IMR-90 (cell line): Measurements from ENCODE around the gene CD38. TPM values are rescaled to one million over a fixed set of nuclear protein-coding genes. Genes with fewer than 3 reads are reported as not detected.

Source experiments
- ATAC-seq: fragments of 200-7000 bp; cut with Tn5 transposase; 2 replicates; pipeline ENCODE4 v1.9.1; 2020; ENCODE audit warnings: low read depth, mild to moderate bottlenecking, moderate library complexity
- BruUV-seq: library from RNA; stranded (reverse); fragments of 400-500 nt; replicated peaks from 2 replicates; lab custom pipeline; 2021; lab: Mats Ljungman, UMichigan
- CTCF ChIA-PET: fragments of 300-600 bp; formaldehyde crosslinking; extraction: SDS; loops from one replicate; lab custom pipeline; 2021; ENCODE audit warnings: antibody characterized with exemption; lab: Yijun Ruan, JAX
- POLR2A ChIA-PET: fragments of 300-600 bp; sonication (Branson Sonifier 250); formaldehyde crosslinking; loops from one replicate; lab custom pipeline; 2022; ENCODE audit warnings: antibody characterized with exemption; ENCODE audit not compliant: unreplicated experiment; lab: Charles Lee
- DNase-seq: peaks from one replicate; pipeline ENCODE4 v3.0.0; 2013
- H2AFZ ChIP-seq: replicated peaks from 2 replicates; pipeline ENCODE3; 2013; ENCODE audit warnings: low read length, mild to moderate bottlenecking; ENCODE audit not compliant: poor library complexity
- H2AK5ac ChIP-seq: 2 replicates; pipeline ENCODE4 v1.6.1; 2013; ENCODE audit warnings: low read depth, low read length, inconsistent platforms
- H2AK9ac ChIP-seq: replicated peaks from 2 replicates; pipeline ENCODE3; 2013; ENCODE audit warnings: mild to moderate bottlenecking, low read depth, low read length, moderate library complexity; ENCODE audit not compliant: poor library complexity
- H2BK120ac ChIP-seq: 2 replicates; pipeline ENCODE4 v1.6.1; 2013; ENCODE audit warnings: low read depth, low read length, inconsistent platforms
- H2BK15ac ChIP-seq: 3 replicates; pipeline ENCODE4 v1.6.1; 2013; ENCODE audit warnings: low read depth, low read length, inconsistent platforms
- H2BK20ac ChIP-seq: 2 replicates; pipeline ENCODE4 v1.6.1; 2013; ENCODE audit warnings: low read depth, mild to moderate bottlenecking, inconsistent platforms, low read length, moderate library complexity
- H2BK5ac ChIP-seq: 2 replicates; pipeline ENCODE4 v1.6.1; 2013; ENCODE audit warnings: mild to moderate bottlenecking, low read depth, low read length, inconsistent platforms; ENCODE audit not compliant: poor library complexity, severe bottlenecking
- H3K14ac ChIP-seq: replicated peaks from 2 replicates; pipeline ENCODE4 v1.6.1; 2013; ENCODE audit warnings: low read depth, low read length, inconsistent platforms
- H3K18ac ChIP-seq: 2 replicates; pipeline ENCODE4 v1.6.1; 2013; ENCODE audit warnings: low read depth, low read length, control low read depth
- H3K23ac ChIP-seq: 2 replicates; pipeline ENCODE4 v1.6.1; 2013; ENCODE audit warnings: low read depth, low read length, inconsistent platforms
- H3K27ac ChIP-seq: 2 replicates; pipeline ENCODE4 v1.5.1; 2013; ENCODE audit warnings: mild to moderate bottlenecking, control low read depth, low read length; ENCODE audit not compliant: insufficient read depth
- H3K27me3 ChIP-seq: 2 replicates; pipeline ENCODE4 v1.6.1; 2013; ENCODE audit warnings: low read length; ENCODE audit not compliant: control insufficient read depth, insufficient read depth
- H3K36me3 ChIP-seq: 2 replicates; pipeline ENCODE4 v1.6.1; 2013; ENCODE audit warnings: low read length, mixed read lengths; ENCODE audit not compliant: control insufficient read depth, insufficient read depth
- H3K4ac ChIP-seq: 2 replicates; pipeline ENCODE4 v1.6.1; 2013; ENCODE audit warnings: low read depth, low read length, inconsistent platforms
- H3K4me1 ChIP-seq: 2 replicates; pipeline ENCODE4 v1.6.1; 2013; ENCODE audit warnings: low read length, mixed read lengths; ENCODE audit not compliant: control insufficient read depth, insufficient read depth
- H3K4me2 ChIP-seq: 2 replicates; pipeline ENCODE4 v1.6.1; 2013; ENCODE audit warnings: low read depth, mild to moderate bottlenecking, control low read depth, low read length, moderate library complexity
- H3K4me3 ChIP-seq: 2 replicates; pipeline ENCODE4 v1.5.1; 2013; ENCODE audit warnings: low read depth, mild to moderate bottlenecking, control low read depth, low read length, moderate library complexity; ENCODE audit not compliant: insufficient read depth
- H3K56ac ChIP-seq: 2 replicates; pipeline ENCODE4 v1.6.1; 2013; ENCODE audit warnings: low read length, inconsistent platforms; ENCODE audit not compliant: insufficient read depth; ENCODE audit errors: extremely low read depth
- H3K79me1 ChIP-seq, 2 experiments: 2 replicates each; pipeline ENCODE4 v1.6.1; 2013; ENCODE audit warnings: low read length in 2 of 2, inconsistent platforms in 1 of 2, low read depth in 1 of 2
- H3K9ac ChIP-seq: 2 replicates; pipeline ENCODE4 v1.6.1; 2013; ENCODE audit warnings: low read depth, low read length, control low read depth
- H3K9me1 ChIP-seq: 2 replicates; pipeline ENCODE4 v1.6.1; 2013; ENCODE audit warnings: low read length, inconsistent platforms; ENCODE audit not compliant: insufficient read depth
- H3K9me3 ChIP-seq: 2 replicates; pipeline ENCODE4 v1.6.1; 2013; ENCODE audit warnings: low read length; ENCODE audit not compliant: control insufficient read depth, insufficient read depth
- H4K20me1 ChIP-seq: 2 replicates; pipeline ENCODE4 v1.6.1; 2013; ENCODE audit warnings: low read length, inconsistent platforms; ENCODE audit not compliant: insufficient read depth
- H4K5ac ChIP-seq: 2 replicates; pipeline ENCODE4 v1.6.1; 2013; ENCODE audit warnings: mild to moderate bottlenecking, low read depth, low read length, control low read depth
- H4K8ac ChIP-seq, 2 experiments: 2 replicates each; pipeline ENCODE4 v1.6.1; 2013; ENCODE audit warnings: low read depth in 2 of 2, low read length in 2 of 2, control low read depth in 1 of 2, inconsistent platforms in 1 of 2
- H4K91ac ChIP-seq: 2 replicates; pipeline ENCODE4 v1.6.1; 2013; ENCODE audit warnings: low read depth, low read length, inconsistent platforms; ENCODE audit not compliant: insufficient read depth
- BHLHE40 ChIP-seq: fragments of 150-350 bp; IDR thresholded peaks from 2 replicates; pipeline ENCODE4 v1.6.1; 2016; ENCODE audit warnings: mild to moderate bottlenecking, low read depth, low read length
- CEBPB ChIP-seq: IDR thresholded peaks from 2 replicates; pipeline ENCODE4 v1.6.1; 2012; ENCODE audit warnings: low read depth, low read length, improper control_type of control experiment
- CHD1 ChIP-seq: IDR thresholded peaks from 2 replicates; pipeline ENCODE4 v1.6.1; 2012; ENCODE audit warnings: low read depth, low read length, improper control_type of control experiment
- CTCF ChIP-seq: conservative IDR thresholded peaks from 2 replicates; pipeline ENCODE4 v1.5.1; 2012; ENCODE audit warnings: mild to moderate bottlenecking, low read depth, low read length, improper control_type of control experiment
- ELK1 ChIP-seq: fragments of 150-350 bp; IDR thresholded peaks from 2 replicates; pipeline ENCODE4 v1.6.1; 2016; ENCODE audit warnings: low read depth, mild to moderate bottlenecking, low read length, moderate library complexity, borderline replicate concordance
- FOS ChIP-seq: fragments of 150-350 bp; IDR thresholded peaks from 2 replicates; pipeline ENCODE4 v1.6.1; 2016; ENCODE audit warnings: low read depth, low read length
- MAFK ChIP-seq: IDR thresholded peaks from 2 replicates; pipeline ENCODE4 v1.6.1; 2012; ENCODE audit warnings: low read depth, low read length, improper control_type of control experiment
- MAZ ChIP-seq: IDR thresholded peaks from 2 replicates; pipeline ENCODE4 v1.6.1; 2012; ENCODE audit warnings: low read depth, mild to moderate bottlenecking, low read length, improper control_type of control experiment, moderate library complexity, borderline replicate concordance
- MXI1 ChIP-seq: IDR thresholded peaks from 2 replicates; pipeline ENCODE4 v1.6.1; 2012; ENCODE audit warnings: low read depth, mild to moderate bottlenecking, low read length, moderate library complexity, borderline replicate concordance
- NFE2L2 ChIP-seq: fragments of 150-350 bp; IDR thresholded peaks from 2 replicates; pipeline ENCODE4 v1.6.1; 2016; ENCODE audit warnings: low read depth, mild to moderate bottlenecking, low read length
- POLR2A ChIP-seq: IDR thresholded peaks from 2 replicates; pipeline ENCODE4 v1.6.1; 2012; ENCODE audit warnings: mild to moderate bottlenecking, low read depth, low read length
- RAD21 ChIP-seq: IDR thresholded peaks from 2 replicates; pipeline ENCODE4 v1.6.1; 2012; ENCODE audit warnings: low read length, improper control_type of control experiment
- RCOR1 ChIP-seq: IDR thresholded peaks from 2 replicates; pipeline ENCODE4 v1.6.1; 2012; ENCODE audit warnings: mild to moderate bottlenecking, low read length, improper control_type of control experiment; ENCODE audit not compliant: insufficient replicate concordance
- RFX5 ChIP-seq: IDR thresholded peaks from 2 replicates; pipeline ENCODE4 v1.8.0; 2012; ENCODE audit warnings: low read depth, mild to moderate bottlenecking, low read length, moderate library complexity
- WGBS, 2 experiments: methylation state at CpG; one replicate each; pipeline versions ENCODE4 v1.1.5 to v1.1.7; 2013; ENCODE audit warnings: missing lambda C conversion rate in 2 of 2; ENCODE audit not compliant: insufficient read length in 1 of 2; ENCODE audit errors: extremely low coverage in 2 of 2; 5-methylcytosine and 5-hydroxymethylcytosine counted together
- dilution Hi-C: fragments of 300-500 bp; cut with HindIII; formaldehyde crosslinking; loops from one replicate; pipeline ENCODE4 v1.14.3; 2018; ENCODE audit warnings: low sequenced_read_pairs; ENCODE audit not compliant: unreplicated experiment
- in situ Hi-C: fragments of 300-500 bp; cut with MboI; formaldehyde crosslinking; loops from 3 replicates; pipeline ENCODE4 v1.14.3; 2019; ENCODE audit warnings: low sequenced_read_pairs, inconsistent platforms, mixed read lengths
- intact Hi-C: fragments of 100-400 bp; cut with micrococcal nuclease; formaldehyde crosslinking; loops from 2 replicates; pipeline ENCODE4 v1.10.0; 2022
- polyA plus RNA-seq, 3 experiments: library from polyadenylated mRNA; depleted of rRNA; stranded (reverse); fragments of >200 nt; gene quantifications; 2 replicates each; pipeline ENCODE4 v1.2.3, GENCODE V29; 2012; ENCODE audit warnings: low replicate concordance in 1 of 3
- total RNA-seq: library from RNA; depleted of rRNA; stranded (reverse); fragments of >200 nt; gene quantifications from 2 replicates; pipeline ENCODE4 v1.2.3, GENCODE V29; 2012

Gene CD38
- total and polyA plus RNA-seq, 2 of the 4 experiments (the other 2 are of a cell fraction) = not detected

DNA sequence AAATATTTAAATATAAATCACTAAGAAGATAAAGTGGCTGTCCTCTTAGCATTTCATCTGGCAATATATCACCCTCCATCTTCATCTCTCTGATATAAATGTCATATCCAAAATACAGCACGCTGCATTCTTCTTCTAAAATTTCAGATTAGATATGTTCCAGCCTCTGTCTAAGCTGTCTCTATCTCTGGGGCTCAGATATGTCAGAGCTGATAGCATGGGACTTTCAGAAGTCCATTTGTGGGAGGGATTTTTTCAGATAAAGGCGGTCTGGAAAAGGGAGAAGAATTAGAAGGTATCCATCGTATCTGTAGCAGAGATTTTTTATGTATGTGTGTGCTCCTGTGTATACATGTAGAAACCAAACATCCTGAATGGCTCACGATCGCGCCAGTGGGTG, 25.0 kb upstream of the CD38 start:
- no peak overlapping the region for H4K5ac ChIP-seq
- no peak for DNase-seq
- ATAC-seq = no peak
- no peak overlapping the region for H2BK15ac ChIP-seq
- H3K36me3 ChIP-seq = no peaks in the 10 kb centered on the region
- no peak overlapping the region for H3K14ac ChIP-seq
- no peak overlapping the region for H2BK20ac ChIP-seq
- TF ChIP-seq CHD1 (no peak), MXI1 (no peak), CTCF (no peak), RFX5 (no peak), RCOR1 (no peak), ELK1 (no peak), RAD21 (no peak), MAFK (no peak), NFE2L2 (no peak), CEBPB (no peak), MAZ (no peak), BHLHE40 (no peak), FOS (no peak), POLR2A (no peak)
- H3K27me3 ChIP-seq = no peaks in the 10 kb centered on the region; the same call in 1 of the 2 replicates
- no peak overlapping the region for H3K18ac ChIP-seq
- CTCF ChIA-PET = no interaction called here
- no peak overlapping the region for H3K27ac ChIP-seq
- no peak overlapping the region for H4K91ac ChIP-seq
- H3K9me1 ChIP-seq = no peaks in the 10 kb centered on the region
- WGBS, 2 experiments = no CpG with 5 or more reads among the region's 6 CpGs
- H2AFZ ChIP-seq = no peak overlapping the region
- no peak overlapping the region for H3K23ac ChIP-seq
- no peak overlapping the region for H3K9ac ChIP-seq
- dilution Hi-C loops (no loop called here), intact Hi-C loops (no loop called here), in situ Hi-C loops (no loop called here)
- POLR2A ChIA-PET = no interaction called here
- no peak overlapping the region for H3K56ac ChIP-seq
- H2BK5ac ChIP-seq = no peak overlapping the region
- no peaks in the 10 kb centered on the region for H3K9me3 ChIP-seq
- no peak overlapping the region for H3K4me2 ChIP-seq
- H4K8ac ChIP-seq = no peak overlapping the region
- BruUV-seq = no TSS peak
- no peaks in the 10 kb centered on the region; the same call in 1 of the 2 replicates for H3K4me1 ChIP-seq
- no peak overlapping the region for H2AK9ac ChIP-seq
- H4K20me1 ChIP-seq = no peaks in the 10 kb centered on the region
- H3K79me1 ChIP-seq = no peaks in the 10 kb centered on the region
- no peak overlapping the region for H3K4ac ChIP-seq
- H3K4me3 ChIP-seq = no peak overlapping the region
- H2BK120ac ChIP-seq = no peak overlapping the region
- no peak overlapping the region for H2AK5ac ChIP-seq
